ENCODE data around the gene STOM.

GRCh38 chr9:121295662-121296191 is 74.3 kb downstream of the STOM start:
- no peak for TF ChIP-seq ELF4 (IDR thresholded peaks at IDR 0.05)
- no peak for TF ChIP-seq FOXM1 (IDR thresholded peaks at IDR 0.05; ENCODE audit: borderline replicate concordance)
- no peak for TF ChIP-seq SP1 (IDR thresholded peaks at IDR 0.05)
- TF ChIP-seq TARDBP (IDR thresholded peaks at IDR 0.05) = no peak
- TF ChIP-seq PKNOX1 (IDR thresholded peaks at IDR 0.05) = no peak
- no peak for TF ChIP-seq NFRKB (IDR thresholded peaks at IDR 0.05)
- TF ChIP-seq HDGF (IDR thresholded peaks at IDR 0.05; ENCODE audit: borderline replicate concordance) = no peak
- no peak for TF ChIP-seq FOXK2 (IDR thresholded peaks at IDR 0.05)
- no peak for TF ChIP-seq CTBP1 (IDR thresholded peaks at IDR 0.05; ENCODE audit: borderline replicate concordance)
- TF ChIP-seq FOXA1 (IDR thresholded peaks at IDR 0.05) = no peak
- TF ChIP-seq BHLHE40 (IDR thresholded peaks at IDR 0.05; ENCODE audit: borderline replicate concordance) = no peak
- no peak for TF ChIP-seq SUZ12 (IDR thresholded peaks at IDR 0.05)
- TF ChIP-seq LEF1 (IDR thresholded peaks at IDR 0.05; ENCODE audit: borderline replicate concordance) = no peak

Measured in HEK293T (cell line).